Left lobe of liver (tissue), 2 donors: ENCODE measurements around the gene PPP1R17. TPM values are rescaled to one million over a fixed set of nuclear protein-coding genes. Genes with fewer than 3 reads are reported as not detected.

ENCODE experiments used
- ATAC-seq: fragments of 200-7000 bp; cut with Tn5 transposase; one replicate; pipeline ENCODE4 v1.9.1; 2020; ENCODE audit warnings: mild to moderate bottlenecking, moderate library complexity
- DNase-seq: peaks from one replicate; pipeline ENCODE4 v3.0.0-alpha.2; 2020; ENCODE audit warnings: low spot score
- total RNA-seq: library from RNA; stranded (reverse); gene quantifications from one replicate; pipeline ENCODE4 v1.2.1, GENCODE V29; 2021
- donor health status: DM: no; HTN: no; CAD: no; lungs with moderate emphysema.
- donor health status: DM: no; HTN: yes; CAD: no.

Gene PPP1R17
- not detected for total RNA-seq

DNA sequence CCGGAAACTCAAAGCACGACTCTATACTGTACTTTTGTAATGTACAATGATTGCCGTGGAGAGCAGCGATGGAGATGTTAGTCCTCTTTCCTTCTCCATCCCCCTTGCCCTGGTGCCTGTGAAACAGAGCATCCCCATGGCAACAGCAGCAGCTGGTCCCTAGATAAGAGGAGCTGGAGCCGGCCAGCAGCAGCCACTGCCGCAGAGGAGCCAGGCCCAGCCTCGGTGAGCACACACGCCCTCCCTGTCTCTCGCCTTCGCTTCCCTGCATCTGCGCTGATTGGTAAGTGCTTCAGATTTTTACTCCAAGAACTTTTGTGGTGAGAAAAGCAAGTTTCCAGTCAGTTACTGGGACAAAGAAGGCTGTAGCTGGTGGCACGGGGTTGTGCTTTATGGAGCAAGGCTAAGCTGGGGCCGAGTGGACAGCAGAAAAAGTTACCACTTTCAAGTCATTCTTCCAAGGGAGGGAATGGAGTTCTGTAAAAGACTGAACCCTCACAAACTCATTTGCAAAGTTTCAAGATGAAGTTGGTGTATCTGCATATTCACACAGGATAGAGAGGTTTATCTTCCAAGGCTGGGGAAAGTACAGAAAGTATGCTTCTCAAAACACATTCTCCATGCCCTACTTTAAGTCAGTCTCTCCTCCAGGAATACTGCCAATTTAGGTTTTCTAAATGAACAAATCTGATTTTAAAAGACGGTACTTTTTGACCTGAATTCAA, at the start of gene PPP1R17:
PPP1R17 (plus strand) TSS at position 192 of the 725 bp plus-strand sequence. CDS start 5,227 bp downstream, outside the sequence.
- ATAC-seq (no peak), DNase-seq (no peak)

DNA sequence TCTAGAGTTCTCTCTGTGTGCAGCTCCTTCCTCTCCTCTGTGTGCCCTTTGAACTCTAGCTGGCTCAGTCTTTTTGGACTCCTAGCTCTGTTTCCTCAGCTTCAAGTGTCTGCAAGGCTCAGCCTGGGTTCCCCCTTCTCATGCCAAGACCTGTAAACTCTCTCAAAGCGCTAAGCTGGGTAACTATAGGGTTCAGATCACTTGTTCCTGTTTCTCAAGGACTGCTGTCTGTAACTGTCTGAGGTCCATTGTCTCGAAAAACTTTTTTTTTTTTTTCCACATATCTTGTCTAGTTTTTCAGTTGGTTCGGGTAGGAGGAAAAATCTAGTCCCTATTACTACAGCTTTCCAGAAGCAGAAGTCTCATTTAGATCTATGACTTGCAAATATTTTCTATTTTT, 46.6 kb upstream of the PPP1R17 start:
- no peak for ATAC-seq

DNA sequence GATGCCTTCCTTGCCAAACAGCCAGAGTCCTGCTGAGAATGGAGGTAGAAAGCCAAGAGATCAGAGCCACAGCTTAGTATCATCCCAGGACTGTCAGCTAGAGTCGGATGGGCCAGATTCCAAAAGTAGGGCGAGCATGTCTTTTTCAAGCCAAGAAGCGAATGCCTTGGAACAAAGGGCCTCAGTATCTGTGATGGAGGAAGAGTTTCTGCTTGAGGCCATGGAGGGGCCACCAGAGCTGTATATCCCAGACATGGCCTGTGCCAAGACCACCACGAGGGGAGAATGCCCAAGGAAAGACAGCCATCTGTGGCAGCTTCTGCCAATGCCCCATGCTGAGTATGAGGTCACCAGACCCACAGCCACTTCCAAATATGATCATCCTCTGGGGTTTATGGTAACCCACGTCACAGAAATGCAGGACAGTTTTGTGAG, 44.3 kb upstream of the PPP1R17 start:
- no peak for DNase-seq
- no peak for ATAC-seq

More for the DNA sequence above, 46.6 kb upstream of the PPP1R17 start:
- no peak for DNase-seq

DNA sequence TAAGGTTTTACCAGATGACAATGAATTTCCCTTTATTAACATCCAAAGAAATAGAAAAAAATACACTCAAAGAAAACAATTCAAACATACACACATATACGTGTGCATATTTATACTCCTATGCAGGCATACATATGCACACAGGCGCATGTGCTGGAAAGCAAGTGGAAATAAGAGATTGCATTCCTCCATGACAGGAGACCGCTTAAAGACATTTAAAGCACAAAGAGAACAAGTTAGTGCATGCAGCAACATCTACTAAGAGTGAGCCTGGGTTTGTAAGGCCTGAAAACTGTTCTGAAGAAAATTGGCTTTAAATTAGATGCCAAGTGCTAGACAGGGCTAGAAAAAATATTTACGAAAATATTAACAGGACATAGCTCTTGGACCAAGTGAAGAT, 40.1 kb upstream of the PPP1R17 start:
- DNase-seq (no peak), ATAC-seq (no peak)

DNA sequence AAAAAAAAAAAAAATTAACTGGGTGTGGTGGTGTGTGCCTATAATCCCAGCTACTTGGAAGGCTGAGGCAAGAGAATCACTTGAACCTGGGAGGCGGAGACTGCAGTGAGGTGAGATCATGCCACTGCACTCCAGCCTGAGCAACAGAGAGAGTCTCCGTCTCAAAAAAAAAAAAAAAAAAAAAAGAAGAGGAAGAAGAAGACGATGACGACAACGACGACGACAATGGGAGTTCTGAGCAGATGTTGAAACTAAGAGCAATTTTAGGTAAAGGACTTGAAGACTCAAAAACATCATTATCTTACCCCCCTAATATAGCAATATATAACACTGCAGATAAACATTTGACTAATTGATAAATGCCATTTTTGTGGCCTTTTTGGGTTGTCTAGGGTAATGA, 39.5 kb upstream of the PPP1R17 start:
- ATAC-seq (no peak), DNase-seq (no peak)

DNA sequence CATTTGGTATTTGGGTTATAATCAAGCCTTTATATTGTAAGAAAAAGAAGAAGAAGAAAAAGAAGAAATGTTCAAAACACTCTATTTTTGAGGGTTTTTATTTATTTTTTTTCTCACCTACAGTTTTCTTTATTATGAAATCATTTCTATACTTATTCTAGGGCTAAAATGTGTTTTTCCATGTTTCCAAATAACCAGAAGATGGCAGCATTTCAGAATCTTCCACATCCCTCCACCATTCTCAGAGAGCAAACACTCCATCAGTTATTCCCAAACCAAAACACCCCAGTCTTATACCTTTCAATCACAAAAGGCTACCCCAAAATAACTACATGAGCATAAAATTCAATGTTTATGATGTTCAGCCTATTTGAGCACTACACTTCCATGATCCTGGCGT, 38.7 kb upstream of the PPP1R17 start:
- DNase-seq: no peak

DNA sequence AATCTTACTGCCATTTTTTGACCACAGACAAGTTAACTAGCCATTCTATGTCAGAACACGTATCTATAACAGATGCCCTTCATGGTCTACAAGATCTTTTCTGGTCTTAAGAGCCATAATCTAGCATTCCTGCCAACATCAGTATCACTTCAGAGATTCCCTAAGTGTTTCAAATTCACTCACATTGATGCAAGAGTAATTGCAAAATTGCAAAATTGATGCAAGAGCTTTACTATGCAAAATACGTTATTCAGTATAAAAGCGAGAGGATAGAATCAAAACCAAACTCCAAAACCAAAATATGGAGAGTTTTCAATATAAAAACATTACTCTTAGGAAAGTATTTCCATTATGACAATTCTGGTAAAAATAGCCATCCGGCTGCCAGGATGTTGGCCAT, 38.1 kb upstream of the PPP1R17 start:
- DNase-seq (no peak), ATAC-seq (no peak)

More for the DNA sequence above, 38.7 kb upstream of the PPP1R17 start:
- no peak for ATAC-seq

DNA sequence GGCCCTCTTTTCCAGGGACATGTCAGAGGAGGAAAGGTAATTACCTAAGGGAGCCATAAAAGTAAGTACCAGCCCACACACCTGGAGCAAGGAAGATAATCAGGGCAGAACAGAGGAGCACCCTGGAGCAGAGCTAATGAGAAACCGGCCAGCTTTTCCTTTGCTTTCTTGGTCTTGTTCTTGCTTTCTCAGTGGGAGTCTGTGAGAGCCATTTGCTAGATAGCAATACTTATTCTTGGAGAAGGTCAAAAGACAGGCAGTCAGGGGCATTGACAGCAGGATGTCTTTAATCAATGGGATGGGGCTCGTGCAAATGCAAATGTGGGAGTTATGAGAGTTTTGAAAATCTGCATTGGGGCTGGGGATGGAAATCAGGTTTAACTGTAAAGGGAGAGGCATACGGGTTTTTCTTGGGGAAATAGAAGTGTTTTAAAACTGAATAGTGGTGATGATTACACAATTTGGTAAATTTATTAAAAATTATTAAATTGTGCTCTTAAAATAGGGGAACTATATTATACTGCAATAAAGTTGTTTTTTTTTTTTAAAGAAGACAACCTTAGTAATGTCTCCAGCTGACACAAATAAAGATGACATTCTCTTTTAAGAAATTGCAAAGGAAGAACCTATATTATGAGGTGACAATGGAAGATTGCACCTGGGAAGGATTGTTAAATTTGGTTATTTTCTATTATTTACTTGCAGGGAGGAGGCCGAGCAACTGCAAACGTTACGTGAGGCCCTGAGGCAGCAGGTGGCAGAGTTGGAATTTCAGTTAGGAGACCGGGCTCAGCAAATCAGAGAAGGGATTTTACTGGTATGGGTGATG, 35.6 kb upstream of the PPP1R17 start:
- ATAC-seq: no peak
- no peak for DNase-seq

DNA sequence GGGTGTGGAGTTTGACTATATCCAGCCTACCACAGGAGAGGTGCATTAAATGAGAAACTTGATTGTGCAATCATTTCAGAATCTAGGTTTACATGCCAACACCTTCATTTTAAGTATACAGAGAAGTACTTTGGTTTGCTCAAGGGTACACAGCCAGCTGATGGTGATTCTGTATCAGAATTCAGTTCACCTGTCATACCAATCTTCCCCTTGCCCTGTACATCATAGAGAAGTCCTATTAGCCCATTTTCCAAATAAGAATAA, 35.0 kb upstream of the PPP1R17 start:
- no peak for ATAC-seq

DNA sequence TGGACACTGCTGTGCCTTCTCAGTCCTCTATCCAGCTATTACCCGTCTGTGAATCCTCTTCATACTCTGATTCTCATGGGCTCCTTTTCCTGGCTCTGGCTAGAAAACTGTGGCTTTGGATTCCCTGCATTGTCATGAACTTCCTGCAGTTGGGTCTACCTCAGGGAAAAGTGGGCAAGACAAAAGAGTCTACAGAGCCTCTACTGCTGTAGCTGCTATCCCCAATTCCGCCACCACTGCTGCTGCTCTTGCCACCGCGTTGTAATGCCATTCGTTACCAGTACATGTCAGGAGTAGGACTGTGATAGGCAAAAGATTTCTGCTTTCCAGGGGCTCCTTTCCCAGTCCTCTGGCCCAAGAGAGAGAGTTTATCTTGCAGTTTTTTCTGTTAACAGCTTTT, 23.9 kb upstream of the PPP1R17 start:
- DNase-seq (no peak), ATAC-seq (no peak)

More for the DNA sequence above, 35.0 kb upstream of the PPP1R17 start:
- DNase-seq: no peak

DNA sequence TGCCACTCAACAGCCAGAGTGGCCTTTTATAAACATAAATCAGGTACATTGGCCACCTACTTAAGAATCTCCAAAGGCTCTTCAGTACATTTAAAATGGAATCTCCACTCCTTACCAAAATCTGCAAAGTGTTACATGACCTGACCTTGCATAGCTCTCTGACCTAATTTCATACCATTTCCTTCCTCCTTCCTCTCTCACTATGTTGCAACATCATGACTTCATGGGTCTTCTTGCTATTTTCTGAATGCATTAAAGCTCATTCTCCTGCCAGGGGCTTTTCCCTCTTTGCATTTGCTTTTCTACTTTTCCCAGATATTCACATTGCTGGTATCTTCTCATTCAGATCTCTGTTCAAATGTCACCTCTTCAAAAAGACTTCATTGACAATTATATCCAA, 22.1 kb upstream of the PPP1R17 start:
- DNase-seq (no peak), ATAC-seq (no peak)

DNA sequence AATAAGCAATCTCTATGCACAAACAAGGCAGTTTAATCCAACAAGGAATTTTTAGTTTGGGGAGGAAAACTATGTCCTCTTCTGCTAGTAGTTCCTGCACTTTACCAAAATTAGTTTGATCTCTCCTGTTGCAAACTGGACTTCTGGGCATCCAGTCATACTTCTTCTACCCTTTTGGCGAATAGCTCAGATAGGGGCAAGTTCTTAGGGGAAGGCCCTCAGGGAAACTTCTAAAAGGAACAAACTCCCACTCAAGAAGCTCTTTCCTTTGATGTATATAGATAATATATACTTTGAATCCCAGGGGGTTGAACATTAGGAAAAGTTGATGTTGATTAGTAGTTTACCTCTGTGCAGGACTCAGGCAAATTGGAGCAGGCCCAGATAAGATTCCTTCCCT, 21.5 kb upstream of the PPP1R17 start:
- DNase-seq (no peak), ATAC-seq (no peak)

DNA sequence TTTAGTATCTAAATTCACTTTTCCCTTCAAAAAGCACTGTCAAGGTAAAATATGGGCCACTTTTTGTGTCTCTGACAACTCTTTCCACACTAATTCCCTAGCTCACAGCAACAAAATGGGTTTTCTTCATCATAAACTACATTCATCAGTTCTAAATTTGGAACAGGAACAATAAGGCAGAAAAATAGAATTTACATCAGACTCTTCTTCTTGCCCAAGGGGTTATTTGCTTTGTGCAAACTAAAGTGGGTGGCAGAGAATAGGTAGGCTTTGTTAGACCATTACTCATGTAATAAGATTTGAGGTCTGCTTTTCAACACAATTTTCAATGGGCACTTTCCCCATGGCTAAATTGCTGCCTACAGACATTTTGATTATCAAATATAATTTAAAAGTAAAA, 17.6 kb upstream of the PPP1R17 start:
- ATAC-seq: no peak

DNA sequence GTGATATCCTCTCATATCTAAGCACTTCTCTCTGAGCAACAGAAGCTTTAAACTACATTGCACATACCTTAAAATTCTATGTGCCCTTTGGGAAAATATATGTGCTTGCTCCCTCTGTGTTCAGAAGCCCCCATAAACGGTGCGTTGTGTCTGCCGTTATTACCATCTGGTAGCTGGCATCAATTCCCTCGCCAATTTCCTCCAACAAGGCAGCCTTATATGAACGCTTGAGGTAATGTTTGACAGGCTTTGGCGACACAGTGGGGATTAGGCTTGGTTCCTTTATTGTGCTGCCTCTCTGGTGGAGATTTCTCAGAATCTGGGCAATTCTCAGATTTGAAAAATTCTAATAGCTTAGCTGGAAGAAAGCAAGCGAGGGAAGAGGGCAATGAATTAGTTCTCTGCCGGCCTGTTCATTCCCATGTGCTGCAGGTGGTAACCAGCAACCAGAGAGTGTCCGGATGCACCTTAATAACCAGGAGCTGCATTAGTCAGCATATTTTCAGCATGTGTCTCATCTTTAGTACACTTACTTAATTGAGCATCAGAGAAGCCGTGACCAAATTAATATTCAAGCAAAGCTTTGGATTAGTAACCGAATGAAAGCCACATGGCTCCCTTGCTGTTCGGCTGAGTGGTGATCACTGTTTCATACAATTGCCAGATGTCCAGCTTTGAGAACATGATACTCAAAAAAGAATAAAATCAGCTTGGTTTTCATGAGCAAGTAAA, 7.3 kb upstream of the PPP1R17 start:
- ATAC-seq: no peak
- no peak for DNase-seq

More for the DNA sequence above, 17.6 kb upstream of the PPP1R17 start:
- DNase-seq: no peak

DNA sequence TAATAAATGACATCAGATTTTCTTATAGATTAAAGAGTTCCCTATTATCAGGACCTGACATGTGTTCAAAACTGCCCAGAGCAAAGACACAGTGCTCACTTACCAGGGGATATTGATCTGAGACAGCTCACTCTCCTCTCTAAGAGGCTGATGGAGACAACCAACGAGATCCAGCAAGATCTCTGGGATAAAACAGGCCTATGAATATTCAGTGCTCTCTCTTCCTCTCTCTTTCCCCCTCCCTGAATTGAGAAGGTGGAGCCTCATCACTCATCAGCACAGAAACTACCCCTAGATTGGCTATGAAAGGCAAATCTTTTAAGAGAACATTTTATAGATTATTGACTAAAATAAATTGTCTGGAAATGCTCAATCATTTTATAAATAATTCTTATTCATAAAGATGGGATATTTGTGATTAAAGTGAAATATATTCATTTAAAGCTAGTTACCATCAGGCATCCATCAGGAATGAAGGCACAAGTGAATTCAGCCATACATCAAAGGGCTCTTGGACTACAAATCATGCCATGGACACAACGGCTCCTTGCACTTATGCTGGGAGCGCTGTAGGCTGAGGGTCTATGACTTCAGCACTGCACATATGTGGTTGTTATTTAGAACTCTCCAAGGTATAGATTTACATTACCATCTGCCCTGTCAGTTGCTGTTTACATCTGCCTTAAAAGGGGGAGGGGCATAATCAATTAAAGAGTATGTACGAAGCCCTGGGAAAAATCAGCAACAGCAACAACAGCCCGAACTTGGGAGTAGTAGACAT, 3.4 kb upstream of the PPP1R17 start:
- no peak for DNase-seq
- no peak for ATAC-seq

DNA sequence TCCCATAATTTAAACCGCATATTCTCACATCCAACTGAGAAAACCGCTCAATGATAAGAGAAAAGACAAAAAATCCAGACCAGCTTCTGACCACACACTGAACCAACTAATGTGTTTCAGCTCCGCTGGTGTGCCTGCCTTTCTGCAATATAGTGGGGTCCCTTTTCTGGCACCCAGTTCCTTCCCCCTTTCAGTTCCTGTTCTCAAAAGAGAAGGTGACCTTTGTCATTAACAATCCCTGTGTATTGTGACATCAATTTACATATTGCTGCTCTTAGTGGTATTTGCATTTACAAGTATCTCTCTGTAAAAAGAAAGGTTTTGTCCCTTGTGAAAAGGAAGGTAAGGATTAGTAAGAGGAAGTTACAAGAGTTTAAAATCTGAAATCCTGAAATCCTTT, 1.4 kb downstream of the PPP1R17 start:
- DNase-seq: no peak
- no peak for ATAC-seq

DNA sequence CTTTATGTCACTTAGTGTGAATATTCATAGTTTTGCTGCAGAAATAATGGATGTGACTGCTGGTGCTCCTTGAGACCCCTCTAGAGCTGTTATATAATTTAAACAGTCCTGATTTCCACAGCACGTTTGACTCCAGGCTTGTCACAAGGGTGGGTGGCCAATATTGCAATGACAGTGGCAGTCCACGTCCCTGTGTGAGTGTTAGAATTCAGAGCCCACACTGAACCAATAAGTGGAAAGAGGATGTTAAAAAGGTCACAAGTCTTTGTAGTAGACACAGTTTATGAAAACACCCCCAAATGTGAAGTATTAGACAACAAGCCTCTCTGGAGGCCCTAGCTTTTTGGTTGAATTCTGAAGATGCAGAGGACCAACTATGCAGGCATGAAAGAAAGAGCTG, 2.0 kb downstream of the PPP1R17 start:
- DNase-seq: no peak
- no peak for ATAC-seq

DNA sequence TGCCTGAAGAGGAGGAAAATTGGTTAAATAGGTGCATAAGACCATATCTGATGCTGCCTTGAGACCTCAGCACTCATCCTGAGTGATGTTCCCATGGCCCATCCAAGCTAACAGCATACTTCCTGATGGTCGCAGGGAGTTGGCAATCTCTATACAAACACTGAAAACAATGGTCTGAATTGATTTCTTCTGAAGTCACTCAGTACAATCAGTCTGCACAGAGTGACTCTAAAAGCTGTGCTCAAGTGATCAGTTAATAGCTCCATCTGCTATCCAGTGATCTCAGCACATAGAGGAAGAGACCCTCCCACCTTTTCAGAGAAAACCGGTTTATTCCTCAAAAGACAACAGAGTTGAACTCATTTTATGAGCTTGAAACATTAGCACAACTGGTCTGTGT, 3.9 kb downstream of the PPP1R17 start:
- no peak for DNase-seq
- no peak for ATAC-seq

DNA sequence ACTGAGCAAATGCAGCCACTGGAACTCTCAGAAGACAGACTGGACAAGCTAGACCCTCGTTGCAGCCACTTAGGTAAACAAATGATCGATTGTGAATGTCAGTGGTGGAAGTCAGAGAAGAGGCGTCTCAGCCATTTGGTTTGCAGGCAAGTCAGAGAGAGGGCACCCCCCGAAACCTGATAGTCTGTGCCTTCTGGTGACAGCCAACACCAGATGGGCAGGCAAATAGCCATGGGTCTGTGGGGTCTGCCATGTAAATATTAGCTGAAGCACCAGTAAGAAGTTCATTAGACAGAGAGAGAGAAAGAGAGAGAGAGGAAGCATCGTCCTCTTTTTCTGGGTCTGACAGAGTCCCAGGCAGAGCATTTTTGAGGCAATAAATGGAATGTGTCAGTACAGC, 5.4 kb downstream of the PPP1R17 start:
- DNase-seq (no peak), ATAC-seq (no peak)

DNA sequence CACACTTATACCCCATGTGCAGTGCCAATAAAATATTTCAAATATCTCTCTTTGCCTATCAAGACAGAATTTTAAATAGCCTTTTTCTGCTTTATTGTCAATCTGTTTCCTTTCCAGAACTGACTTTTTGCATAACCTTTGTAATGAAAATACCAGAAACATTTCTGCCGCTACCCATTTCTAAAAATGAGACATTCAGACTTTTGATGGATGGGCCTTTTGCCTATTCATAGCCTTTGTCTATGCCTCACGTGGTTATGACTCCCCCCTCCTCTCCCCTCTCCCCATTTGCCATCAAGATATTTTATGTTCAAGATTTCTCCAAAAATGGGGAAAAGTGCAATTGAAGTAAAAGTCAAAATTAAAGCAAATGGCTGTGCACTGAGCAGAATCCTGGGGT, 5.9 kb downstream of the PPP1R17 start:
- DNase-seq: no peak
- ATAC-seq: no peak
